Tibial nerve (tissue), 4 donors: ENCODE measurements around the gene NAGK. TPM values are rescaled to one million over a fixed set of nuclear protein-coding genes. Genes with fewer than 3 reads are reported as not detected.
"Not testable (repeated sequence)": the region's sequence is repeated elsewhere in the genome, so short reads cannot be mapped to it uniquely, and the experiment has no call there.

Experiments used
- DNase-seq, 2 donors: peaks; one replicate each; pipeline ENCODE4 v3.0.0-alpha.2; 2019; ENCODE audit warnings: low spot score in 2 of 2
- H3K27ac ChIP-seq, 4 donors: fragments of 200-600 bp; sonication (generic) in 3 of 4; one replicate each; pipeline ENCODE4 v1.5.1; 2017 to 2019; ENCODE audit warnings: mild to moderate bottlenecking in 1 of 4
- H3K27me3 ChIP-seq, 2 donors: fragments of 200-600 bp; sonication (generic) in 1 of 2; one replicate each; pipeline versions ENCODE4 v1.5.1 to v1.6.0; 2017 to 2019
- H3K36me3 ChIP-seq, 3 donors: fragments of 200-600 bp; sonication (generic); one replicate each; pipeline ENCODE4 v1.5.1; 2018 to 2019
- H3K4me1 ChIP-seq, 4 donors: fragments of 200-600 bp; sonication (generic) in 3 of 4; one replicate each; pipeline ENCODE4 v1.5.1; 2017 to 2019
- H3K4me3 ChIP-seq, 4 donors: fragments of 200-600 bp; sonication (generic) in 3 of 4; one replicate each; pipeline ENCODE4 v1.5.1; 2017 to 2019; ENCODE audit warnings: mild to moderate bottlenecking in 1 of 4, moderate library complexity in 1 of 4
- H3K9me3 ChIP-seq, 4 donors: fragments of 200-600 bp; sonication (generic) in 3 of 4; one replicate each; pipeline ENCODE4 v1.5.1; 2017 to 2019
- EP300 ChIP-seq, 2 donors: sonication (generic); formaldehyde crosslinking; IDR thresholded peaks; one replicate each; pipeline ENCODE4 v1.6.1; 2017; ENCODE audit warnings: antibody characterized with exemption in 2 of 2, mild to moderate bottlenecking in 1 of 2
- POLR2A ChIP-seq, 2 donors: fragments of 450-650 bp; IDR thresholded peaks; one replicate each; pipeline ENCODE4 v1.6.1; 2017; ENCODE audit warnings: antibody characterized with exemption in 2 of 2, mild to moderate bottlenecking in 2 of 2, moderate library complexity in 2 of 2
- WGBS, 2 donors: methylation state at CpG; one replicate each; pipeline ENCODE4 v1.1.5; 2018; 5-methylcytosine and 5-hydroxymethylcytosine counted together
- total RNA-seq, 4 donors: library from RNA; depleted of rRNA; stranded (reverse); fragments of >200 nt; gene quantifications; one replicate each; pipeline ENCODE4 v1.1.0, GENCODE V29; 2016
- TF ChIP-seq, protein P1 (sequence below), 5 experiments: fragments of 200-600 bp in 3 of 5; fragments of 450-650 bp in 2 of 5; sonication (generic) in 3 of 5; IDR thresholded peaks; one replicate each; pipeline ENCODE4 v1.5.1; 2016 to 2019; ENCODE audit warnings: antibody characterized with exemption in 5 of 5, mild to moderate bottlenecking in 3 of 5, moderate library complexity in 2 of 5

NAGK gene
- total RNA-seq, 4 donors from 2014 or later = 40.6 to 113 (median 65.5) TPM

DNA sequence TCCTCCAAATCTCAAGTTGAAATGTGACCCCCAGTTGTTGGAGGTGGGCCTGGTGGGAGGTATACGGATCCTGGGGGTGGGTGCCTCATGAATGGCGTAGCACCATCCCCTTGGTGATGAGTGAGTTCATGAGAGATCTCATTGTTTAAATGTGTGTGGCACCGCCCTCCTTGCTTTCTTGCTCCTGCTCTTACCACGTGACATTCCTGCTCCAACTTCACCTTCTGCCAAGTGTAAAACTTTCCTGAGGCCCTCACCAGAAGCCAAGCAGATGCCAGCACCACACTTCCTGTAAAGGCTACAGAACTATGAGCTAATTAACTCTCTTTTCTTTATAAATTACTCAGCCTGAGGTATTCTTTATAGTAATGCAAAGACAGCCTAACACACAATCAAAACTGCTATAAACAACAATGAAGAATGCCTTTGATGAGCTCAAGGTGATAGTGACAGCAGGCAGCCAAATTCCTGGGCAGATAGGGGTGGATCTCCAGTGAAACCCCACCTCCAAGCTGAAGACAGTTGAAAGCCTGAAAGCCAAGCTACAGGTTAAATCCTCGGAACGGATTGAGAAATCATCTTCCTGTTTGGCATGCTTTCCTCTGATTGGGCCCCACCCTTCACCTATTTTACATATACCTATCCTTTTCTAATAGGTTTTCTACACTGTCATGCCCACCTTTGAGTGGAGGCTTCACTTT, 34.7 kb downstream of the NAGK start:
- Histone ChIP-seq H3K36me3 (no peaks in the 10 kb centered on the region), H3K27ac (no peak overlapping the region), H3K27me3 (no peaks in the 10 kb centered on the region), H3K4me1 (no peaks in the 10 kb centered on the region), H3K9me3 (no peaks in the 10 kb centered on the region), H3K4me3 (no peak overlapping the region)
- 66 to 70% methylated on average over 6 of the region's 6 CpGs for WGBS, 2 donors
- DNase-seq = no peak
- TF ChIP-seq EP300 (IDR thresholded peaks at IDR 0.05) (no peak), POLR2A (IDR thresholded peaks at IDR 0.05) (no peak)
- TF ChIP-seq, protein P1, sequence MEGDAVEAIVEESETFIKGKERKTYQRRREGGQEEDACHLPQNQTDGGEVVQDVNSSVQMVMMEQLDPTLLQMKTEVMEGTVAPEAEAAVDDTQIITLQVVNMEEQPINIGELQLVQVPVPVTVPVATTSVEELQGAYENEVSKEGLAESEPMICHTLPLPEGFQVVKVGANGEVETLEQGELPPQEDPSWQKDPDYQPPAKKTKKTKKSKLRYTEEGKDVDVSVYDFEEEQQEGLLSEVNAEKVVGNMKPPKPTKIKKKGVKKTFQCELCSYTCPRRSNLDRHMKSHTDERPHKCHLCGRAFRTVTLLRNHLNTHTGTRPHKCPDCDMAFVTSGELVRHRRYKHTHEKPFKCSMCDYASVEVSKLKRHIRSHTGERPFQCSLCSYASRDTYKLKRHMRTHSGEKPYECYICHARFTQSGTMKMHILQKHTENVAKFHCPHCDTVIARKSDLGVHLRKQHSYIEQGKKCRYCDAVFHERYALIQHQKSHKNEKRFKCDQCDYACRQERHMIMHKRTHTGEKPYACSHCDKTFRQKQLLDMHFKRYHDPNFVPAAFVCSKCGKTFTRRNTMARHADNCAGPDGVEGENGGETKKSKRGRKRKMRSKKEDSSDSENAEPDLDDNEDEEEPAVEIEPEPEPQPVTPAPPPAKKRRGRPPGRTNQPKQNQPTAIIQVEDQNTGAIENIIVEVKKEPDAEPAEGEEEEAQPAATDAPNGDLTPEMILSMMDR (IDR thresholded peaks at IDR 0.05) = no peak

DNA sequence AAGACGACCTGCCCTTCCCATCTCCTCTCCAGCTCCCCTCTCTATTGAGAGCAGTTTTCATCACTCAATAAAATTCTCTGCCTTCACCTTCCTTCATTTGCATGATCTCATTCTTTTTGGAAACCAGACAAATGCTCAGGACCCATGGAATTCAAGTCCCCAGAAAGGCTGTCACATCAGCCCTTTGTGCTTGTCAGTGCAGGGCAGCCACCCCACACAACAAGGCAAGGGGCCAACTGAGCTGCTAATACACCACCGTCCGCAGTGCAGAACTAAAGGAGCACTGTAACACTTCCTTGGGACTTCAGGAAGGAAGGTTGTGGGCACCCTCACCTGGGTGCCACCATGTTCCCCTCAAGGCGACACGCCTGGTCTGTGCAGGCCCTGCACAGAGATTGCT, 35.4 kb downstream of the NAGK start:
- no peaks in the 10 kb centered on the region for H3K9me3 ChIP-seq
- no peak overlapping the region for H3K4me3 ChIP-seq
- no peaks in the 10 kb centered on the region for H3K27me3 ChIP-seq
- 87% methylated on average over 3 to 5 of the region's 5 CpGs for WGBS, 2 donors
- DNase-seq = no peak
- no peaks in the 10 kb centered on the region for H3K4me1 ChIP-seq
- TF ChIP-seq, protein P1 (IDR thresholded peaks at IDR 0.05) = no peak
- TF ChIP-seq EP300 (IDR thresholded peaks at IDR 0.05) (no peak), POLR2A (IDR thresholded peaks at IDR 0.05) (no peak)
- no peak overlapping the region for H3K27ac ChIP-seq
- peaks cover 0 to 4% (median 0%) of the 10 kb centered on the region in 3 donors for H3K36me3 ChIP-seq

- H3K9me3 ChIP-seq, DNase-seq, H3K4me3 ChIP-seq, H3K27me3 ChIP-seq, H3K27ac ChIP-seq, H3K4me1 ChIP-seq: not testable (repeated sequence)
- H3K36me3 ChIP-seq = peaks cover 0 to 23% (median 0%) of the 10 kb centered on the region in 3 donors
- WGBS, 2 donors = 83 to 89% methylated on average over 6 of the region's 6 CpGs
Measured at GRCh38 chr2:71106463-71106862, 38.0 kb downstream of the NAGK start.

GRCh38 chr2:71108091-71108490, 39.6 kb downstream of the NAGK start:
- Histone ChIP-seq H3K4me3 (no peak overlapping the region), H3K9me3 (no peaks in the 10 kb centered on the region), H3K4me1 (no peaks in the 10 kb centered on the region), H3K27me3 (no peaks in the 10 kb centered on the region), H3K36me3 (peaks cover 0 to 35% (median 0%) of the 10 kb centered on the region in 3 donors), H3K27ac (no peak overlapping the region)
- TF ChIP-seq POLR2A (IDR thresholded peaks at IDR 0.05) = no peak
- no peak for TF ChIP-seq EP300 (IDR thresholded peaks at IDR 0.05)
- TF ChIP-seq, protein P1 (IDR thresholded peaks at IDR 0.05) = no peak
- no peak for DNase-seq
- 86 to 91% methylated on average over 2 of the region's 2 CpGs for WGBS, 2 donors

DNA sequence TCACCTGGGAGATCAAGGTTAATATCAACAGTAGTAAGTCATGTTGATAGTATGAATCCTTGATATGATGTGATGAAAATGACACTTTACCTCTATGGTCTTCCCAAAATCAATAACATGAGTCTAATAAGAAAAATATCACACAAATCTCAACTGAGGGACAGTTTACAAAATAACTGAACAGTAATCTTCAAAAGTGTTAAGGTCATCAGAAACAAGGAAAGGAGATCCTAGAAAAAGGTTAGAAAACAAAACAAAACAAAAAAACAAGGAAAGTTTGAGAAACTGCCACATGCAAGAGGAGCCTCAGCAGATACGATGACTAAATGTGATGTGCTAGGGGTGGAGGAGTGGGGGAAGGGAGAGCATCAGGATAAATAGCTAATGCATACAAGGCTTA, 45.4 kb downstream of the NAGK start:
- H3K4me3 ChIP-seq = no peak overlapping the region
- H3K36me3 ChIP-seq = peaks cover 0 to 81% (median 0%) of the 10 kb centered on the region in 3 donors
- TF ChIP-seq, protein P1 (IDR thresholded peaks at IDR 0.05) = no peak
- no peak for TF ChIP-seq POLR2A (IDR thresholded peaks at IDR 0.05)
- TF ChIP-seq EP300 (IDR thresholded peaks at IDR 0.05) = no peak
- WGBS, 2 donors = 91 to 92% methylated on average over 1 of the region's 1 CpG
- no peak overlapping the region for H3K27ac ChIP-seq
- no peaks in the 10 kb centered on the region for H3K9me3 ChIP-seq
- H3K27me3 ChIP-seq = no peaks in the 10 kb centered on the region
- no peaks in the 10 kb centered on the region for H3K4me1 ChIP-seq
- DNase-seq = no peak
